ENCODE results near the gene BBS9.

The BBS9 gene

GRCh38 chr7:33614357-33615117, 485.2 kb downstream of the BBS9 start:
- Histone ChIP-seq H3K4me3 (ENCODE audit: low read length) (no peak overlapping the region), H3K27me3 (replicated peaks; ENCODE audit: control insufficient read depth, insufficient read depth, low read length) (no peaks in the 10 kb centered on the region), H3K9ac (ENCODE audit: low read length) (no peak overlapping the region), H3K9me3 (ENCODE audit: control insufficient read depth, low read length) (no peaks in the 10 kb centered on the region), H3K4me1 (ENCODE audit: control insufficient read depth, insufficient read depth, low read length) (no peaks in the 10 kb centered on the region), H3K36me3 (ENCODE audit: control insufficient read depth, insufficient read depth, low read length, severe bottlenecking) (no peaks in the 10 kb centered on the region)
- no peak for DNase-seq (ENCODE audit: low read depth)

- H3K9ac ChIP-seq (ENCODE audit: low read length): no peak overlapping the region
- H3K27me3 ChIP-seq (replicated peaks; ENCODE audit: control insufficient read depth, insufficient read depth, low read length): no peaks in the 10 kb centered on the region
- peaks cover 8% of the 10 kb centered on the region for H3K9me3 ChIP-seq (ENCODE audit: control insufficient read depth, low read length)
- no peaks in the 10 kb centered on the region for H3K4me1 ChIP-seq (ENCODE audit: control insufficient read depth, insufficient read depth, low read length)
- no peak for DNase-seq (ENCODE audit: low read depth)
- H3K4me3 ChIP-seq (ENCODE audit: low read length): no peak overlapping the region
- H3K36me3 ChIP-seq (ENCODE audit: control insufficient read depth, insufficient read depth, low read length, severe bottlenecking): no peaks in the 10 kb centered on the region
These were observed 487.4 kb downstream of the BBS9 start for GRCh38 chr7:33616752-33617151.

DNA sequence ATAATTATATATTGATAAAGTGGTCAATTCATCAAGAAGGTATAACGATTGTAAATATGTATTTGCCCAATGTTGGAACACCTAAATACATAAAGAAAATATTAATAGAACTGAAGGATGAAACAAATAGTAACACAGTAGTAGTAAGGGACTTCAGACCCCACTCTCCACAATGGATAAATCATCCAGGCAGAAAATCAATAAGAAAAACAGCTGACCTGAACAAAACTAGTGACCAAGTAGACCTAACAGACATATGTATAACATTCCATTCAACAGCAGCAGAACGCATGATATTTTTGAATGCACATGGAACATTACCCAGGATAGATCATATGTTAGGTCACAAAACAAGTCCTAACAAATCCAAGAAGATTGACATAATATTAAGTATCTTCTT, 489.9 kb downstream of the BBS9 start:
- no peak for DNase-seq (ENCODE audit: low read depth)
- H3K36me3 ChIP-seq (ENCODE audit: control insufficient read depth, insufficient read depth, low read length, severe bottlenecking): no peaks in the 10 kb centered on the region
- no peak overlapping the region for H3K4me3 ChIP-seq (ENCODE audit: low read length)
- H3K9ac ChIP-seq (ENCODE audit: low read length): no peak overlapping the region
- no peaks in the 10 kb centered on the region for H3K27me3 ChIP-seq (replicated peaks; ENCODE audit: control insufficient read depth, insufficient read depth, low read length)
- H3K9me3 ChIP-seq (ENCODE audit: control insufficient read depth, low read length): peaks cover 8% of the 10 kb centered on the region
- H3K4me1 ChIP-seq (ENCODE audit: control insufficient read depth, insufficient read depth, low read length): peaks cover 7% of the 10 kb centered on the region

- H3K4me1 ChIP-seq (ENCODE audit: control insufficient read depth, insufficient read depth, low read length): peaks cover 9% of the 10 kb centered on the region
- peaks cover 8% of the 10 kb centered on the region for H3K9me3 ChIP-seq (ENCODE audit: control insufficient read depth, low read length)
- H3K36me3 ChIP-seq (ENCODE audit: control insufficient read depth, insufficient read depth, low read length, severe bottlenecking): no peaks in the 10 kb centered on the region
- H3K9ac ChIP-seq (ENCODE audit: low read length): no peak overlapping the region
- DNase-seq (ENCODE audit: low read depth): no peak
- no peaks in the 10 kb centered on the region for H3K27me3 ChIP-seq (replicated peaks; ENCODE audit: control insufficient read depth, insufficient read depth, low read length)
- no peak overlapping the region for H3K4me3 ChIP-seq (ENCODE audit: low read length)
These were observed 493.9 kb downstream of the BBS9 start for GRCh38 chr7:33623267-33623666.

DNA sequence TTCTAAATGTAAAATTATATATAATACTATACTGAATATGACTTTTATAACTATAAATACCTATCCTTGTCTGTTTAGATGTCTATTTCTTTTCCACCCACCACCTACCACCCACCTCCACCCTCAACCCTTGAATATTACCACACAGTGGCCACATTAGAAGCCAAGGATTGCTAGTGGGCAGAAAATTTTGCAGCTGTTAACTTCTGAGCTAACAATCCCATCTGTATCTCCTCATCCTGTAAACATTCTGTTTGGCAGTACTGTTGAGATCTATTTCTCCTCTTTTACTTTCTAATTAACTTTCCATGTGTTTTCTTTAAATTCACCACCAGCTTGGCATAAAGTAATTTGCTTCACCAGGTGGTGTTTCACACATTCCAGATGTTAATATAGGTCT, 494.9 kb downstream of the BBS9 start:
- H3K4me1 ChIP-seq (ENCODE audit: control insufficient read depth, insufficient read depth, low read length): peaks cover 9% of the 10 kb centered on the region
- H3K27me3 ChIP-seq (replicated peaks; ENCODE audit: control insufficient read depth, insufficient read depth, low read length): no peaks in the 10 kb centered on the region
- H3K4me3 ChIP-seq (ENCODE audit: low read length): no peak overlapping the region
- no peaks in the 10 kb centered on the region for H3K36me3 ChIP-seq (ENCODE audit: control insufficient read depth, insufficient read depth, low read length, severe bottlenecking)
- peaks cover 8% of the 10 kb centered on the region for H3K9me3 ChIP-seq (ENCODE audit: control insufficient read depth, low read length)
- no peak for DNase-seq (ENCODE audit: low read depth)
- H3K9ac ChIP-seq (ENCODE audit: low read length): no peak overlapping the region

DNA sequence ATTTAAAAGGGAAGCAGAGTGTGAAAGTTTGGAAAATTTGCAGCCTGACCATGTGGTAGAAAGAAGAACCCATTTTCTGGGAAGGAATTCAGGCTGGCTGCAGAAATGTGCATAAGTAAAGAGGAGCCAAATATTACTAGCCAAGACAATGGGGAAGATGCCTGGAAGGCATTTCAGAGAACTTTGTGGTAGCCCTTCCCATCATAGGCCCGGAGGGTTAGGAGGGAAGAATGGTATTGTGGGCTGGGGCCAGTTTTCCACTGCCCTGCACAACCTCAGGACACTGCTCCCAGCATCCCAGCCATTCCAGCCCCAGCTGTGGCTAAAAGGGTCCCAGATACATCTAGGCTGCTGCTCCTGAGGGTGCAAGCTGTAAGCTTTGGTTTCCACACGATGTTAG, 497.5 kb downstream of the BBS9 start:
- no peak for DNase-seq (ENCODE audit: low read depth)
- Histone ChIP-seq H3K9me3 (ENCODE audit: control insufficient read depth, low read length) (no peaks in the 10 kb centered on the region), H3K9ac (ENCODE audit: low read length) (no peak overlapping the region), H3K4me1 (ENCODE audit: control insufficient read depth, insufficient read depth, low read length) (peaks cover 9% of the 10 kb centered on the region), H3K4me3 (ENCODE audit: low read length) (no peak overlapping the region), H3K27me3 (replicated peaks; ENCODE audit: control insufficient read depth, insufficient read depth, low read length) (no peaks in the 10 kb centered on the region), H3K36me3 (ENCODE audit: control insufficient read depth, insufficient read depth, low read length, severe bottlenecking) (no peaks in the 10 kb centered on the region)

DNA sequence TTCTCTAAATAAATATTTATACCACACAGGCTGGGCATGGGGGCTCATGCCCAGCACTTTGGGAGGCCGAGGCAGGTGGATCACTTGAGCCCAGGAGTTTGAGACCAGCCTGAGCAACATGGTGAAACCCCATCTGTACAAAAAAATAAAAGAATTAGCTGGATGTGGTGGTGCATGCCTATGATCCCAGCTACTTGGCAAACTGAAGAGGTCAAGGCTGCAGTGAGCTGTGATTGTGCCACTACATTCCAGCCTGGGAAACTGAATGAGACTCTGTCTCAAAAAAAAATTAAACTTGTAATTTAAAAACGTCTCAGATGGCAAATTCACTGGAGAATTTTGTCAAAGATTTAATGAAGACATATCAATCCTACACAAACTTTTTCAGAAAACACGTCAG, 498.4 kb downstream of the BBS9 start:
- H3K9me3 ChIP-seq (ENCODE audit: control insufficient read depth, low read length): no peaks in the 10 kb centered on the region
- no peaks in the 10 kb centered on the region for H3K36me3 ChIP-seq (ENCODE audit: control insufficient read depth, insufficient read depth, low read length, severe bottlenecking)
- DNase-seq (ENCODE audit: low read depth): no peak
- peaks cover 9% of the 10 kb centered on the region for H3K4me1 ChIP-seq (ENCODE audit: control insufficient read depth, insufficient read depth, low read length)
- no peak overlapping the region for H3K4me3 ChIP-seq (ENCODE audit: low read length)
- no peak overlapping the region for H3K9ac ChIP-seq (ENCODE audit: low read length)
- no peaks in the 10 kb centered on the region for H3K27me3 ChIP-seq (replicated peaks; ENCODE audit: control insufficient read depth, insufficient read depth, low read length)

DNA sequence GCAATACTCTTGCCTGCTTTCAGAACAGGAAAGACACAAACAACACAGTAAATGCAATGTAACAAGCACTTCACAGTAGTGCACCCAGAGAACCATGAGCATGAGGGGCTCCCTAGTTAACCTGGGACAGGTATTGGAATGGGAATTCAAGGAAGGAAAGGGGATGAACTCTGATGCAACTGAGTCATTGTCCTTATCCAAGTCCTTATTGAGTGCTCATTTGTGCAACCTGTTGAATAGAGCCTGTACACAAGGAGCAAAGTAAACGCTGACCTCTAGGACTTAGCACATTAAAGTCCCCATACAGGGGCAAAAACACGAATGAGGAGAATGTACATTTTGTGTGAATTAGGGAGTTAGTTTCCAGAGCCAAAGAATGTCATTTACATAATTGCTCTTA, 499.5 kb downstream of the BBS9 start:
- H3K4me1 ChIP-seq (ENCODE audit: control insufficient read depth, insufficient read depth, low read length): peaks cover 3% of the 10 kb centered on the region
- DNase-seq (ENCODE audit: low read depth): no peak

GRCh38 chr7:33630359-33630758, 501.0 kb downstream of the BBS9 start:
- Histone ChIP-seq H3K4me1 (ENCODE audit: control insufficient read depth, insufficient read depth, low read length) (peaks cover 3% of the 10 kb centered on the region), H3K36me3 (ENCODE audit: control insufficient read depth, insufficient read depth, low read length, severe bottlenecking) (no peaks in the 10 kb centered on the region), H3K4me3 (ENCODE audit: low read length) (no peak overlapping the region), H3K9ac (ENCODE audit: low read length) (no peak overlapping the region), H3K9me3 (ENCODE audit: control insufficient read depth, low read length) (no peaks in the 10 kb centered on the region), H3K27me3 (replicated peaks; ENCODE audit: control insufficient read depth, insufficient read depth, low read length) (no peaks in the 10 kb centered on the region)
- no peak for DNase-seq (ENCODE audit: low read depth)

More for the DNA sequence above, 499.5 kb downstream of the BBS9 start:
- no peaks in the 10 kb centered on the region for H3K36me3 ChIP-seq (ENCODE audit: control insufficient read depth, insufficient read depth, low read length, severe bottlenecking)
- no peaks in the 10 kb centered on the region for H3K9me3 ChIP-seq (ENCODE audit: control insufficient read depth, low read length)
- no peak overlapping the region for H3K9ac ChIP-seq (ENCODE audit: low read length)
- no peak overlapping the region for H3K4me3 ChIP-seq (ENCODE audit: low read length)
- H3K27me3 ChIP-seq (replicated peaks; ENCODE audit: control insufficient read depth, insufficient read depth, low read length): no peaks in the 10 kb centered on the region

DNA sequence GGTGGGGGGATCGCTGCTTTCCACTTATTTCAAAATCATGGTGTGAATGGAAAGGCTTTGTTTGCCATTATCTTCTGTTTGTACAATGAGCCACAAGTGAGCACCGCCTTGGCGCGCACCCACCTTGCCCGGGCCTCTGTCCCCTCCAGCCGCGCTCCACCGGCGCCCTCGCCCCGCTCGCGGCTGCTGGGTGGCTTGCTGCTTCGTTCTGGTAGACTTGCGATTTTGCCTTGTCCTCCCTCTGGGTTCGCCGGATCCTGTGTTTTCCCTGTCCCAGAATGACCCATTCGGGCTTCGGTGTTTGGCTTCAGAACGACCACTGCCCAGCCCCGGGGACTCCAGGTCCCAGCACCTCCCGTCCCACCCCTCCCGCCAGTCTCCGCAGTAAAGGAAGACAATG, 503.0 kb downstream of the BBS9 start:
- Histone ChIP-seq H3K9ac (ENCODE audit: low read length) (no peak overlapping the region), H3K36me3 (ENCODE audit: control insufficient read depth, insufficient read depth, low read length, severe bottlenecking) (no peaks in the 10 kb centered on the region), H3K9me3 (ENCODE audit: control insufficient read depth, low read length) (no peaks in the 10 kb centered on the region), H3K27me3 (replicated peaks; ENCODE audit: control insufficient read depth, insufficient read depth, low read length) (no peaks in the 10 kb centered on the region), H3K4me1 (ENCODE audit: control insufficient read depth, insufficient read depth, low read length) (peaks cover 11% of the 10 kb centered on the region), H3K4me3 (ENCODE audit: low read length) (no peak overlapping the region)
- no peak for DNase-seq (ENCODE audit: low read depth)

DNA sequence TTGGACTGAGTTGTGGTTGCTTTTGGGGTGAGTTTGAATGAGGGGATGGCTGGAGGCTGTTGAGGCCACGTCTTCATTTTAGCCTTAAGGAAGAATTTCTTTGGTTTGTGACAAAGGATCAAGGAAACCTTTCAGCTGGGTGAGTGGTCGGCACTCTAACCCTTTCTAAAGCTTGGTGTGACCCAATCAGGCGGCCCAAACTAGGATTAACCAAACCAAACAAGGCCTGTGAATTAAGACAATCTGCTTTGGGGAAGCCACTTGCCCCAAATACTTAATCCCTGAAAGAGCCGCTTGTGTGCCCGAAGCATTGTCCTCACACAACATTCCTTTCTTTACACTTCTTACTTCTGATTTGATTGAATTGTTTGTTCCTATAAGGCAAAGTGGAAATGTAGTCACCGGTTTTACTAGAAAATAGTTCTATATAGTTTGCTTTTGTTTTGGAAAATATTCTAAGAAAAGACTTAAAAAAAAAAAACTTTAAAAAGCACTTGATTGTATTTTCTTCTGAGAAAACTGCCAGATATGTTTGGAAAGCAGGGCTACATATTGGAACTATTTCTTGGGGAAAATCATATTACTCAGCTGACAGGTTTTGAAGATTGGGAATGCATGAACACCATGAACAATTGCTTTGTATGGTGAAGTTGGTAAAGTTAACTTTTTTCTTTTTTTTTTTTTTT, 503.6 kb downstream of the BBS9 start:
- Histone ChIP-seq H3K27me3 (replicated peaks; ENCODE audit: control insufficient read depth, insufficient read depth, low read length) (no peaks in the 10 kb centered on the region), H3K4me1 (ENCODE audit: control insufficient read depth, insufficient read depth, low read length) (peaks cover 14% of the 10 kb centered on the region), H3K9ac (ENCODE audit: low read length) (no peak overlapping the region), H3K9me3 (ENCODE audit: control insufficient read depth, low read length) (no peaks in the 10 kb centered on the region), H3K4me3 (ENCODE audit: low read length) (no peak overlapping the region), H3K36me3 (ENCODE audit: control insufficient read depth, insufficient read depth, low read length, severe bottlenecking) (no peaks in the 10 kb centered on the region)
- DNase-seq (ENCODE audit: low read depth): no peak
